ENCODE measurements around the gene CDC20. TPM values are rescaled to one million over a fixed set of nuclear protein-coding genes. Genes with fewer than 3 reads are reported as not detected.

The CDC20 gene
- polyA plus RNA-seq, 1 experiment, result 22.8 TPM

- ChIA-PET POLR2A (interaction anchor here (0.6 to 2.5 kb wide), 4 partner anchors 10 to 712 kb away, joined by 3 to 25 read pairs (median 4); partner anchors contain the start of genes C1orf210 and ELOVL1), CTCF (interaction anchor here (0.7 to 1.1 kb wide), 4 partner anchors 11 to 130 kb away, joined by 3 to 4 read pairs (median 3); partner anchors contain the start of gene ELOVL1)
- Histone ChIP-seq H3K9me3 (ENCODE audit: control insufficient read depth, insufficient read depth, low read length) (no peaks in the 10 kb centered on the region; the same call in 1 of the 2 replicates), H3K27ac (ENCODE audit: low read depth, low read length) (no peak overlapping the region), H3K4me3 (ENCODE audit: low read depth, low read length) (no peak overlapping the region), H3K27me3 (ENCODE audit: control insufficient read depth, insufficient read depth, low read length) (no peaks in the 10 kb centered on the region)
- no peak for DNase-seq (ENCODE audit: low read depth, low spot score)
- no peak for TF ChIP-seq CTCF (IDR thresholded peaks at IDR 0.05; ENCODE audit: low read depth, low read length)
Measured at GRCh38 chr1:43357251-43357650, 1.5 kb upstream of the CDC20 start.

- TF ChIP-seq CTCF (IDR thresholded peaks at IDR 0.05; ENCODE audit: low read depth, low read length), result peak; percentile 56
- Histone ChIP-seq H3K9me3 (ENCODE audit: control insufficient read depth, insufficient read depth, low read length) (peaks cover 4% of the 10 kb centered on the region; the same call in 1 of the 2 replicates), H3K27ac (ENCODE audit: low read depth, low read length) (peak overlapping the region; percentile 83), H3K27me3 (ENCODE audit: control insufficient read depth, insufficient read depth, low read length) (no peaks in the 10 kb centered on the region), H3K4me3 (ENCODE audit: low read depth, low read length) (peak overlapping the region; percentile 72)
- no peak for DNase-seq (ENCODE audit: low read depth, low spot score)
- POLR2A ChIA-PET, result interaction anchor here (0.5 to 2.5 kb wide), 10 partner anchors 9 to 131 kb away, joined by 3 to 25 read pairs (median 5); partner anchors contain the start of genes C1orf210, ELOVL1, MED8 and SZT2
- CTCF ChIA-PET, result interaction anchor here (0.6 to 2.3 kb wide), 6 partner anchors 16 to 442 kb away, joined by 3 to 15 read pairs (median 3); no protein-coding TSS in a partner anchor
Measured at GRCh38 chr1:43358121-43358745, 548 bp upstream of the CDC20 start.

GRCh38 chr1:43359696-43360095 is 915 bp downstream of the CDC20 start:
- no peaks in the 10 kb centered on the region for H3K27me3 ChIP-seq (ENCODE audit: control insufficient read depth, insufficient read depth, low read length)
- DNase-seq (ENCODE audit: low read depth, low spot score), result no peak
- CTCF ChIA-PET, result interaction anchor here (2.3 kb wide), 1 partner anchor 132 kb away, joined by 15 read pairs; no protein-coding TSS in a partner anchor
- peaks cover 4% of the 10 kb centered on the region; the same call in 1 of the 2 replicates for H3K9me3 ChIP-seq (ENCODE audit: control insufficient read depth, insufficient read depth, low read length)
- POLR2A ChIA-PET, result no interaction called here
- H3K4me3 ChIP-seq (ENCODE audit: low read depth, low read length), result peak overlapping the region; percentile 73
- no peak for TF ChIP-seq CTCF (IDR thresholded peaks at IDR 0.05; ENCODE audit: low read depth, low read length)
- no peak overlapping the region for H3K27ac ChIP-seq (ENCODE audit: low read depth, low read length)

GRCh38 chr1:43360616-43361015 is 1.8 kb downstream of the CDC20 start:
- H3K9me3 ChIP-seq (ENCODE audit: control insufficient read depth, insufficient read depth, low read length), result peaks cover 4% of the 10 kb centered on the region; the same call in 1 of the 2 replicates
- CTCF ChIA-PET, result no interaction called here
- H3K27me3 ChIP-seq (ENCODE audit: control insufficient read depth, insufficient read depth, low read length), result no peaks in the 10 kb centered on the region
- POLR2A ChIA-PET, result no interaction called here
- TF ChIP-seq CTCF (IDR thresholded peaks at IDR 0.05; ENCODE audit: low read depth, low read length), result no peak
- H3K4me3 ChIP-seq (ENCODE audit: low read depth, low read length), result peak overlapping the region; percentile 73
- H3K27ac ChIP-seq (ENCODE audit: low read depth, low read length), result no peak overlapping the region
- DNase-seq (ENCODE audit: low read depth, low spot score), result no peak

GRCh38 chr1:43363283-43363934 is 4.6 kb downstream of the CDC20 start:
- CTCF ChIA-PET, result no interaction called here
- Histone ChIP-seq H3K27ac (ENCODE audit: low read depth, low read length) (peak overlapping the region; percentile 31), H3K27me3 (ENCODE audit: control insufficient read depth, insufficient read depth, low read length) (no peaks in the 10 kb centered on the region), H3K9me3 (ENCODE audit: control insufficient read depth, insufficient read depth, low read length) (peaks cover 4% of the 10 kb centered on the region; the same call in 1 of the 2 replicates), H3K4me3 (ENCODE audit: low read depth, low read length) (no peak overlapping the region)
- TF ChIP-seq CTCF (IDR thresholded peaks at IDR 0.05; ENCODE audit: low read depth, low read length), result no peak
- POLR2A ChIA-PET, result interaction anchor here (1.0 kb wide), 1 partner anchor 156 kb away, joined by 3 read pairs; no protein-coding TSS in a partner anchor
- DNase-seq (ENCODE audit: low read depth, low spot score), result no peak

Data from AG04450 (cell line).